ENCODE results near the gene ABCA1.
A peak's percentile ranks its signal among the peaks of the same experiment; 100 is the strongest.
"Not testable (repeated sequence)": the region's sequence is repeated elsewhere in the genome, so short reads cannot be mapped to it uniquely, and the experiment has no call there.

Gene ABCA1

GRCh38 chr9:104868687-104869404 is 59.1 kb downstream of the ABCA1 start:
- peak; percentile 82 for DNase-seq

- DNase-seq: no peak
Measured at GRCh38 chr9:104868303-104868686, 59.7 kb downstream of the ABCA1 start.

DNA sequence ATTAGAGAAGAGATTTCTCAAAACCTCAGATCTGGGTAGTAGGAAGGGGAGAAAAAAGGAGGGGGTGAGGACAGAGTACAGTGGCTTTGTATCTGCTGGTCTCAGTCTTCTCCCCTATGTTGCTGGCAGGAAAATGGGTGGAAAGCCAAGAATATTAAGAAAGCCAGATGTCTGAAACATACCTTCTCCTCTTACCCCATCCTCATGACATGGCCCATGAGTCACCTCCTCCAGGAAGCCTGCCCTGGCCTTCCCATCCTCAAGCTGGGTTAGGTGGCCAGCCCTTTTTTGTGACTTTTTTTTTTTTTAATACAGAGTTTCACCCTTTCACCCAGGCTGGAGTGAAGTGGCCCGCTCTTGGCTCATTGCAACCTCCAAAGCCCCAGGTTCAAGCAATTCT is 61.8 kb downstream of the ABCA1 start:
- peak; percentile 74 for DNase-seq

- peak; percentile 91 for DNase-seq
Measured at GRCh38 chr9:104864675-104865104, 63.3 kb downstream of the ABCA1 start.

DNA sequence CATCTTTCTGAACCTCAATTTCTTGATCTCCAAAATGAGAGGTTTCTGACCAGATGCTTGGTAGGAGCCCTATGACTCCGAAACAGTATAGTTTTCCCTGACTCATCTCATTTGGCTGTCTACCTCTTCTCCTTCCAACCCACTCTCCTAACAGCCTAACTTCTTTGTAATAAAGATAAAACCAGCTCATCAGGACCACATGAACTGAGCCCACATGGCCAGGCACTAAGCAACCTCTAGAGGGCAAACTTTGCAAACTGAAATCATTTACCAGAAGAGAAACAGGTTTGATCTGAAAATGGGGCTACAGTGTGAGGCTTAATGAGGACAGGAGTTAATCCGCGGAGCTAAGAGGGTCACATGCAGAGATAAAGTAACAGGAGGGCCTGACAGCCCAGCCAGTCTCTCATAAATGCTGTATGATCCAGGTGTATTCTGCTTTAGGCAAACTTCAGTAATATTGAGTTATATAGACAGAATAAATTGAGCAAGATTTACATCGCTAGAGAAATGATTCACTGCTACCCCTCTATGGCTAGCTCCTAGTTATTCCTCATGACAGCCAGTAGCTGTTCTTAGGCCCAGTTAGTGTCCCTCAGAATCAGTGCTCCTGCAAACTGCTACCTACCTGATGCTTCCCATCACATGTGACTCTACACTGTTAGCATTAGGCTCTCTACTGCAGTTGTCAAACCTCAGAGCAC is 64.6 kb downstream of the ABCA1 start:
- DNase-seq: peak; percentile 89

- no peak for DNase-seq
Measured at GRCh38 chr9:104861397-104861796, 66.6 kb downstream of the ABCA1 start.

DNA sequence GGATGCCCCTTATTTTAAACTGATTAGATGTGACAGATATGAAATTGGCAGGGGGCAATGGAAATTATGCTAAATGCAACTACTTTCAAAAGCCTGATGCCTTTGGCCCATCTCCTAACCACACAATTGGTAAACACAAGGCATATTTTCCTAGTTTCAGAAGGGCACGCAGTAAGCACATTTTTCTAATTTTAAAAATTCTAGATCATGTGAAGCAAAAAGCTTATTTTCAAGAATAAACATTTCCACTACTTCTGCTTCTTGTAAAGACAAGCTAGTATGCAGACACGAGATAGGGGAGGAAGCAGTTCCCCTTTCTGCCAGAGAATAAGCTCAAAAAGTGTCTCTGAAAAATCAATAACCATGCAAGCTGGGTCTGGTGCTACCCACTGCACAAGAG is 67.7 kb downstream of the ABCA1 start:
- no peak for DNase-seq

- no peak for DNase-seq
Measured at GRCh38 chr9:104858846-104859245, 69.1 kb downstream of the ABCA1 start.

DNA sequence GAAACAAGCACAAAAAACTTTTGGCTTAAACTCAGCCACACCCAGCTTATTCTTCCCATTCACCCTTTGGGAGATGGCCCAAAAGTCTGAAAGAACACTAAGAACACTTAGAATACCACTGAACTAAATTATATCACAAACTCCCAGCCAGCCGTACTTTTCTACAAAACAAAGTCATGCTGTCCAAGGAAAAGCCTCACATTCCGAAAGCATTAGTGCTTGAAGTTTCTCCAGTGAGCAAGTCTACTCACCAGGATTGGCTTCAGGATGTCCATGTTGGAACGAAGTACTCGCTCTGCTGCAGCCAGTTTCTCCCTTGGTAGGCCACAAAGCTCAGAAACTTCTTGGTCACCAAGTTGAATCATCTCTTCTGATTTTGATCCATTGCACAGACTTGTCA is 69.7 kb downstream of the ABCA1 start:
- DNase-seq: no peak

- DNase-seq: peak; percentile 52
Measured at GRCh38 chr9:104856413-104856941, 71.5 kb downstream of the ABCA1 start.

- DNase-seq: no peak
Measured at GRCh38 chr9:104855807-104856206, 72.1 kb downstream of the ABCA1 start.

- DNase-seq: not testable (repeated sequence)
Measured at GRCh38 chr9:104855258-104855657, 72.7 kb downstream of the ABCA1 start.

GRCh38 chr9:104854613-104855012 is 73.3 kb downstream of the ABCA1 start:
- DNase-seq: no peak

DNA sequence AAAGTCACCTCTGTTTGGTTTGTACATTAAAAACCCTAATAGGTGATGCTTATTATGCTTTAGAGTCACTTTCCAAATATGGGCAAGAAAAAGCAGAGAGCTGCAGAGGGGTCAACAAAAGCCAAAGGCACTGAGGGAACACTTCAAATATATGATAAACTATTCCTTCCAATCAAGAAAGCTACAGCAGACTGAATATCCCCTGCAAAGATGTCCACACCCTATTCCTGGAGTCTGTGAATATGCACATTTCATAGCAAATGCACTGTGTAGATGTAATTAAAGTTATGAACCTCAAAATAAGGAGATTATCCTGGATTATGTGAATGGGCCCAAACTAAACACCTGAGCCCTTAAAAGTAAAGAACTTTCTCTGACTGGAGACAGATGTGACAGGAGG is 74.3 kb downstream of the ABCA1 start:
- DNase-seq: no peak

DNA sequence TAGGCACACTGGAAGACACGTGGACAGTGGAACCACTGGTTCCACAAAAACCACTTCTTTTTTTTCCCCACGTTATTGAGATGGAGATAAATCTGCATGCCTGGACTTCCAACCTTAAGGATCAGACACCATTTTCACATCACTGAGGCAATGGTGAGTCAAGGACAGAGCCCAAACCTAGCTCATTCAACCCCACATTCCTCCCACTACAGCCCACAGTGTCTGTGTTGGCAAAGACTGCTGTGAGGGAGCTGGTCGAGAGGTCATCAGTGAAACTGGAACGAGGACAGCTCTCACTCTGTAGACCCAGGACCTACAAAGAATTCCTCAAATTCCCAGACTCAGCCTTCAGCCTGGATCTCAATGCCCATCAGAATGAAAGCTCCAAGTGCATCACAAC is 74.8 kb downstream of the ABCA1 start:
- no peak for DNase-seq

DNA sequence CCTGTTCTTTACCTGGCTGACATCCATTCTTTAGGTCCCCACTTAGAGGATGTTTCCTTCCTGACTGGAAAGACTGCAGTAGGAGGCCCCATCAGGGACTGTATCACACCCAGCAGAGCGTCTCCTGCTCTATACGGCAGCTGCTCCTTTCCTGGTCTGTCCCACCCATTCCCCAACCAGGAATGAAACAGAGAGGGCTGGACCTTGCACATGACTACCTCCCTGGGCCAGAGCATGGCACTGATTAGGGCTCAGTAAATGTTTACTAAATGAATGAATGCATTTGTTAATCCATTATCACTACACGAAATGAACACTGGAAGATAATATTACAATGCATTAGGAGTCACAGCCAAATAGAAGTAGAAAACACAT is 76.4 kb downstream of the ABCA1 start:
- DNase-seq: no peak

GRCh38 chr9:104850786-104851545 is 77.0 kb downstream of the ABCA1 start:
- peak; percentile 72 for DNase-seq

DNA sequence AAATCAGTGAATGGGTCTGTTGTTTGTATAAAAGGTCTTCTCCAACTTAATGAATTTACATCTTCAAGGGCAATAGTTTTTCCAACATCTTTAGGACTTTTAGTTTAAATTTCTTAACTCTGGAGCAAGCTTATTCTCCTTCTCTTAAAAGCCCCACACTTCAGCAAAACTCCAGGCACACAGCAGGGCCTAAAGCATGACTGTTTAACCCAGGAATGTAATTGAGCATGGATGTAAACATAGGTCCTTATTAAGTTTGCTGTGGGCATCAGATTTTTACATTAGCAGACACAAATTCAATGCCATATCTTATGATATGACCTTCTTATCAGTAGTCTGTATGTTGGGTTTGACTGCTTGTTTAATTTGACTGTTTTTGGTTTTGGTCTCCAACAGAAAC is 78.9 kb downstream of the ABCA1 start:
- no peak for DNase-seq

- no peak for DNase-seq
Measured at GRCh38 chr9:104844710-104845109, 83.2 kb downstream of the ABCA1 start.

GRCh38 chr9:104843644-104844240 is 84.2 kb downstream of the ABCA1 start:
- DNase-seq: no peak

- no peak for DNase-seq
Measured at GRCh38 chr9:104842698-104843097, 85.3 kb downstream of the ABCA1 start.

DNA sequence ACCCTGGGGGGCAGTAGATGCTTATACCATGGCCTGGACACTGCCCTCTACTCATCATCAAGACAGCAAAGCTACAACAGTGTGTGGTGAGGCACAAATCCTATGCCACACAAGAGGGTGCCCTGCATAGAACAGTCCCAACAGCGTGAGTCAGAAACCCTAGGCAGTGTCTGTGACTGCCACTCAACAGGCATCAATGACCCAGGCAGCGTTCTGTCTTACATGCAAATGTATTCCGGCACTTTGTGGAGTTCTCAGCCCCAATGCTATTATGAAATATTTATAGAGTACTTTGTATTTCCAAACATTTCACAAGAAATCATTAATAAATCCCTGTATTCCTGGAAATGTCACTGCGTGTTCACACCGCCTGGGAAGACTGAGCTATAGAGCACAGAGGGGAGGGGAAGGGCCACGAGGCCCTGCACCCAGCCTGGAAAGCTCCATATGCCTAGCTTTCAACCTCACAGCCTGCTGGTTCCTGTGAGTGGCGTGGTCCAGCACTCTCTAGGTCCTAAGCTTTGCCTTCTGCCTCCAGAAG is 86.3 kb downstream of the ABCA1 start:
- no peak for DNase-seq

GRCh38 chr9:104838958-104839357 is 89.0 kb downstream of the ABCA1 start:
- DNase-seq: no peak
